ENCODE results near the gene PLAC1.
A peak's percentile ranks its signal among the peaks of the same experiment; 100 is the strongest.

The PLAC1 gene

DNA sequence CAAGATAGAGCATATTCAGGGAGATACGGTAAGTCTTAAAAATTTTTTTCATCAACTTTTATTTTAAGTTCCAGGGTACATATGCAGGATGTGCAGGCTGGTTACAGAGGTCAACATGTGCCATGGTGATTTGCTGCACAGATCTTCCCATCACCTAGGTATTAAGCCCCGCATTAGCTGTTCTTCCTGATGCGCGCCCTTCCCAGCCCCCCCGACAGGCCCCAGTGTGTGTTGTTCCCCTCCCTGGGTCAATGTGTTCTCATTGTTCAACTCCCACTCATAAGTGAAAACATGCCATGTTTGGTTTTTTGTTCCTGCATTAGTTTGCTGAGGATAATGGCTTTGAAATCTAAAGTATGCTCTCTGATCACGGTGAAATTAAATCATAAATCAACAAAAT, 134.1 kb downstream of the PLAC1 start:
- H3K27me3 ChIP-seq (ENCODE audit: insufficient read depth, poor library complexity, severe bottlenecking): no peaks in the 10 kb centered on the region
- H3K4me3 ChIP-seq (replicated peaks; ENCODE audit: insufficient read depth, low read length): no peak overlapping the region
- no peak for DNase-seq (ENCODE audit: low read depth in 1 of 2, low spot score in 1 of 2)
- H3K27ac ChIP-seq (replicated peaks): no peak overlapping the region
- no peak for TF ChIP-seq SPI1 (IDR thresholded peaks at IDR 0.05; ENCODE audit: borderline replicate concordance, low read depth)
- TF ChIP-seq, protein P1, sequence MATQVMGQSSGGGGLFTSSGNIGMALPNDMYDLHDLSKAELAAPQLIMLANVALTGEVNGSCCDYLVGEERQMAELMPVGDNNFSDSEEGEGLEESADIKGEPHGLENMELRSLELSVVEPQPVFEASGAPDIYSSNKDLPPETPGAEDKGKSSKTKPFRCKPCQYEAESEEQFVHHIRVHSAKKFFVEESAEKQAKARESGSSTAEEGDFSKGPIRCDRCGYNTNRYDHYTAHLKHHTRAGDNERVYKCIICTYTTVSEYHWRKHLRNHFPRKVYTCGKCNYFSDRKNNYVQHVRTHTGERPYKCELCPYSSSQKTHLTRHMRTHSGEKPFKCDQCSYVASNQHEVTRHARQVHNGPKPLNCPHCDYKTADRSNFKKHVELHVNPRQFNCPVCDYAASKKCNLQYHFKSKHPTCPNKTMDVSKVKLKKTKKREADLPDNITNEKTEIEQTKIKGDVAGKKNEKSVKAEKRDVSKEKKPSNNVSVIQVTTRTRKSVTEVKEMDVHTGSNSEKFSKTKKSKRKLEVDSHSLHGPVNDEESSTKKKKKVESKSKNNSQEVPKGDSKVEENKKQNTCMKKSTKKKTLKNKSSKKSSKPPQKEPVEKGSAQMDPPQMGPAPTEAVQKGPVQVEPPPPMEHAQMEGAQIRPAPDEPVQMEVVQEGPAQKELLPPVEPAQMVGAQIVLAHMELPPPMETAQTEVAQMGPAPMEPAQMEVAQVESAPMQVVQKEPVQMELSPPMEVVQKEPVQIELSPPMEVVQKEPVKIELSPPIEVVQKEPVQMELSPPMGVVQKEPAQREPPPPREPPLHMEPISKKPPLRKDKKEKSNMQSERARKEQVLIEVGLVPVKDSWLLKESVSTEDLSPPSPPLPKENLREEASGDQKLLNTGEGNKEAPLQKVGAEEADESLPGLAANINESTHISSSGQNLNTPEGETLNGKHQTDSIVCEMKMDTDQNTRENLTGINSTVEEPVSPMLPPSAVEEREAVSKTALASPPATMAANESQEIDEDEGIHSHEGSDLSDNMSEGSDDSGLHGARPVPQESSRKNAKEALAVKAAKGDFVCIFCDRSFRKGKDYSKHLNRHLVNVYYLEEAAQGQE (IDR thresholded peaks at IDR 0.05; ENCODE audit: insufficient replicate concordance, low read depth): no peak

DNA sequence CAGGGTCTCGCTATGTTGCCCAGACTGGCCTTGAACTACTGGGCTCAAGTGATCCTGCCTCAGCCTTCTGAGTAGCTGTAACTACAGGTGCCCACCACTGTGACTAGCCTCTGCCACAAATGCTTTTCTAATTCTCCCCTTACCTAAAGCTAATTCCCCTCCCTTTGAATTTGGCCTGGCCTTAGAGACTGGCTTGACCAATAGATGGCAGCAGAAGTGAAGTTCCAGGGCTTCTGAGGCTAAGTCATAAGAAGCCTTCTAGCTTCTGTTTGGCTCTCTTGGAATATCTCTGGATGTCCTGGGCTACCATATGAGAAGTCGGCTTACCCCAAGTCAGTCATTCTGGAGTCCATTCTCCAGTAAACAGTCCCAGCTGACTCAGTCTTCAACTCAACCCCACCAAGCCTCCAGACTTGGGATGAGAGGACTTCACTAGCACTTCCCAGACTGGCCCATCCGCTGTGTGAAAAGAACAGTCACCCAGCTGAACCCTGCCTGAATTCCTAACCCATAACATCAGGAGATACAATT, 137.3 kb downstream of the PLAC1 start:
- DNase-seq (ENCODE audit: low read depth in 1 of 2, low spot score in 1 of 2): peak in 1 of 2 experiments; percentile 52
- H3K4me3 ChIP-seq (replicated peaks; ENCODE audit: insufficient read depth, low read length): no peak overlapping the region
- TF ChIP-seq, protein P2, sequence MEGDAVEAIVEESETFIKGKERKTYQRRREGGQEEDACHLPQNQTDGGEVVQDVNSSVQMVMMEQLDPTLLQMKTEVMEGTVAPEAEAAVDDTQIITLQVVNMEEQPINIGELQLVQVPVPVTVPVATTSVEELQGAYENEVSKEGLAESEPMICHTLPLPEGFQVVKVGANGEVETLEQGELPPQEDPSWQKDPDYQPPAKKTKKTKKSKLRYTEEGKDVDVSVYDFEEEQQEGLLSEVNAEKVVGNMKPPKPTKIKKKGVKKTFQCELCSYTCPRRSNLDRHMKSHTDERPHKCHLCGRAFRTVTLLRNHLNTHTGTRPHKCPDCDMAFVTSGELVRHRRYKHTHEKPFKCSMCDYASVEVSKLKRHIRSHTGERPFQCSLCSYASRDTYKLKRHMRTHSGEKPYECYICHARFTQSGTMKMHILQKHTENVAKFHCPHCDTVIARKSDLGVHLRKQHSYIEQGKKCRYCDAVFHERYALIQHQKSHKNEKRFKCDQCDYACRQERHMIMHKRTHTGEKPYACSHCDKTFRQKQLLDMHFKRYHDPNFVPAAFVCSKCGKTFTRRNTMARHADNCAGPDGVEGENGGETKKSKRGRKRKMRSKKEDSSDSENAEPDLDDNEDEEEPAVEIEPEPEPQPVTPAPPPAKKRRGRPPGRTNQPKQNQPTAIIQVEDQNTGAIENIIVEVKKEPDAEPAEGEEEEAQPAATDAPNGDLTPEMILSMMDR (IDR thresholded peaks at IDR 0.05; ENCODE audit: insufficient read depth, low read length): peak; percentile 40
- TF ChIP-seq GABPA (IDR thresholded peaks at IDR 0.05; ENCODE audit: low read depth): no peak
- no peak overlapping the region for H3K27ac ChIP-seq (replicated peaks)
- H3K27me3 ChIP-seq (ENCODE audit: insufficient read depth, poor library complexity, severe bottlenecking): no peaks in the 10 kb centered on the region

Small RNA genes lying within 50 kb of the gene (microRNA-seq; reads per million reads assigned to microRNA genes)
- gene MIR424: 3,490 reads per million, percentile 94 among the genes with 10 or more reads in this experiment
- 1.8 reads per million for gene MIR450A1
- 1.2 reads per million for gene MIR450A2
- gene MIR450B: 24.7 reads per million, percentile 50 among the genes with 10 or more reads in this experiment
- gene MIR503: 150 reads per million, percentile 73 among the genes with 10 or more reads in this experiment
- gene MIR542: 81.4 reads per million, percentile 67 among the genes with 10 or more reads in this experiment
